Middle frontal gyrus (tissue), 1 donor: ENCODE measurements around the gene IL1RL1.

Experiments used
- DNase-seq: peaks from one replicate; pipeline ENCODE4 v3.0.0-alpha.2; 2015; ENCODE audit warnings: low spot score; ENCODE audit errors: extremely low spot score

Gene IL1RL1

GRCh38 chr2:102367331-102367971, 56.1 kb downstream of the IL1RL1 start:
- DNase-seq, result no peak

- no peak for DNase-seq
Observed at GRCh38 chr2:102368461-102369109, 57.2 kb downstream of the IL1RL1 start.

- no peak for DNase-seq
Observed at GRCh38 chr2:102369866-102370265, 58.5 kb downstream of the IL1RL1 start.

GRCh38 chr2:102376052-102376591, 64.8 kb downstream of the IL1RL1 start:
- DNase-seq, result no peak

- no peak for DNase-seq
Observed at GRCh38 chr2:102383722-102384121, 72.4 kb downstream of the IL1RL1 start.

GRCh38 chr2:102385522-102385921, 74.2 kb downstream of the IL1RL1 start:
- DNase-seq, result no peak

- no peak for DNase-seq
Observed at GRCh38 chr2:102386004-102386403, 74.6 kb downstream of the IL1RL1 start.

GRCh38 chr2:102386867-102387541, 75.6 kb downstream of the IL1RL1 start:
- no peak for DNase-seq

GRCh38 chr2:102387763-102388546, 76.6 kb downstream of the IL1RL1 start:
- DNase-seq, result no peak

GRCh38 chr2:102391565-102391964, 80.2 kb downstream of the IL1RL1 start:
- no peak for DNase-seq

- DNase-seq, result no peak
Observed at GRCh38 chr2:102392096-102392495, 80.7 kb downstream of the IL1RL1 start.

GRCh38 chr2:102392942-102393341, 81.6 kb downstream of the IL1RL1 start:
- DNase-seq, result no peak

GRCh38 chr2:102396012-102396411, 84.6 kb downstream of the IL1RL1 start:
- DNase-seq, result no peak

GRCh38 chr2:102397209-102397608, 85.8 kb downstream of the IL1RL1 start:
- no peak for DNase-seq

- DNase-seq, result no peak
Observed at GRCh38 chr2:102399499-102400141, 88.3 kb downstream of the IL1RL1 start.

- DNase-seq, result no peak
Observed at GRCh38 chr2:102401456-102401855, 90.1 kb downstream of the IL1RL1 start.
